ENCODE data around the gene HOXD9.

HOXD9 gene

DNA sequence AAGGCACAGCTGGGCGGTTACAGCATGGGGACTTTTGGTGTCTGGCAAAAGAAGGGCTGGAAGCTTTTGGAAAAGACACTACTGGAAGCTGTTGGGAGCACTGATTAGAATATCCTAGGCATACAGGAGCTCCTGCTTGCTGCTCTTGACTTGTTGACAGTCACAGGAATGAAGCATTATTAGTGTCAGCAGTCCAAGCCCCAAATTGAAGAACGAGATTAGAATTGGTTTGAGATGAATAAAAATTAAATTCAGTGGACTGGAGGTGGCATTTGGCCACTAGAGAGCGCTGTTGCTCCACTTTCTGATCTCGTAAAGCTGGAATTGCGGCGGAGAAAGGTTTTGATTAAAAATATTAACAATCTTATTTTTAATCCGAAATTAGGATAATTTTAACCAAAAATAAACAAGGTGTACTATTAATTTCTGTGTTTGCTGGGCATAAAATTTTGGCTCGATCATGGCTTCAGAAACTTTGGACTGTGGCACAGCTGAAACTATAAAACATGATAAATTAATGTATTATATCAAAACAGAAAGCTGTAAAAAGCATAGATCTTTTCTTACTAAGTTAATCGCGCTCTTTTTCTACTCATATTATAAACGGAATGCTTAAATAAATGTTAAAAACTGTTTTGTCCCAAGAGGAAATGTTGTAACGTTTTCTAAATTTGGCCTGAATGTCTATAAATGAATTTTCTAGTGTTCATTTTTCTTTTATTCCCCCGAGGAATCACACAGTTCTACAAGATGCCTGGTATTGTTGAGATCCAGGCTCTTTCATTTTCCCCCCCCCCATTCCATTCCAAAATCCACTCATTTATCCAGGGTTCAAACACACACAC is 4.6 kb downstream of the HOXD9 start:
- Histone ChIP-seq H3F3A (ENCODE audit: low read depth) (no peaks in the 10 kb centered on the region), H3K9ac (ENCODE audit: low read depth, low read length, poor library complexity, severe bottlenecking) (no peak overlapping the region)

DNA sequence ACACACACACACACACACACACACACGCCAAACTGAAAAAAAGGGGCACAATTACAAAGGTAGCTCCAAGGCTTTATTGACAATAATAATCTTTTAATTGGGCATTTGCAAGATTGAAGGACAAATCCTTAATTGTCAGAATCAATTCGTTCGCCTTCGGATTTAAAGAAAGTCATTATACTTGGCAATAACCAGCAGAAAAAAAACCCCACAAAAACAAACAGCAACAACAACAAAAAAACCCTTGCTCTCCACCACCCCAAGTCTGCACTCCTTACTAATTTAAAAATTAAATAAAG is 5.2 kb downstream of the HOXD9 start:
- H3K27me3 ChIP-seq (ENCODE audit: insufficient read depth, low read length, poor library complexity, severe bottlenecking) = no peaks in the 10 kb centered on the region
- H3K4me3 ChIP-seq (ENCODE audit: low read length, poor library complexity, severe bottlenecking) = no peak overlapping the region
- no peaks in the 10 kb centered on the region for H3K9me3 ChIP-seq (ENCODE audit: insufficient read depth, low read depth, low read length)
- no peaks in the 10 kb centered on the region for H3K79me2 ChIP-seq (ENCODE audit: insufficient read depth, low read length)
- no peaks in the 10 kb centered on the region for H4K20me1 ChIP-seq (ENCODE audit: insufficient read depth, low read length, poor library complexity, severe bottlenecking)
- no peak overlapping the region for H2AFZ ChIP-seq (ENCODE audit: low read length)
- H3K9me2 ChIP-seq (replicated peaks; ENCODE audit: low read depth, low read length) = no peaks in the 10 kb centered on the region
- TF ChIP-seq, protein P1, sequence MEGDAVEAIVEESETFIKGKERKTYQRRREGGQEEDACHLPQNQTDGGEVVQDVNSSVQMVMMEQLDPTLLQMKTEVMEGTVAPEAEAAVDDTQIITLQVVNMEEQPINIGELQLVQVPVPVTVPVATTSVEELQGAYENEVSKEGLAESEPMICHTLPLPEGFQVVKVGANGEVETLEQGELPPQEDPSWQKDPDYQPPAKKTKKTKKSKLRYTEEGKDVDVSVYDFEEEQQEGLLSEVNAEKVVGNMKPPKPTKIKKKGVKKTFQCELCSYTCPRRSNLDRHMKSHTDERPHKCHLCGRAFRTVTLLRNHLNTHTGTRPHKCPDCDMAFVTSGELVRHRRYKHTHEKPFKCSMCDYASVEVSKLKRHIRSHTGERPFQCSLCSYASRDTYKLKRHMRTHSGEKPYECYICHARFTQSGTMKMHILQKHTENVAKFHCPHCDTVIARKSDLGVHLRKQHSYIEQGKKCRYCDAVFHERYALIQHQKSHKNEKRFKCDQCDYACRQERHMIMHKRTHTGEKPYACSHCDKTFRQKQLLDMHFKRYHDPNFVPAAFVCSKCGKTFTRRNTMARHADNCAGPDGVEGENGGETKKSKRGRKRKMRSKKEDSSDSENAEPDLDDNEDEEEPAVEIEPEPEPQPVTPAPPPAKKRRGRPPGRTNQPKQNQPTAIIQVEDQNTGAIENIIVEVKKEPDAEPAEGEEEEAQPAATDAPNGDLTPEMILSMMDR (conservative IDR thresholded peaks at IDR 0.05; ENCODE audit: low read length) = no peak
- TF ChIP-seq EZH2phosphoT487 (IDR thresholded peaks at IDR 0.05; ENCODE audit: borderline replicate concordance) = no peak
- H3F3A ChIP-seq (ENCODE audit: low read depth) = no peaks in the 10 kb centered on the region
- H3K4me2 ChIP-seq (ENCODE audit: low read depth, low read length, poor library complexity, severe bottlenecking) = no peak overlapping the region
- H3K9ac ChIP-seq (ENCODE audit: low read depth, low read length, poor library complexity, severe bottlenecking) = no peak overlapping the region
- H3K36me3 ChIP-seq (ENCODE audit: insufficient read depth, low read length) = no peaks in the 10 kb centered on the region
- no peaks in the 10 kb centered on the region for H3K4me1 ChIP-seq (ENCODE audit: insufficient read depth, low read length, poor library complexity, severe bottlenecking)

More for the DNA sequence above, 4.6 kb downstream of the HOXD9 start:
- Histone ChIP-seq H4K20me1 (ENCODE audit: insufficient read depth, low read length, poor library complexity, severe bottlenecking) (no peaks in the 10 kb centered on the region), H3K4me2 (ENCODE audit: low read depth, low read length, poor library complexity, severe bottlenecking) (peak overlapping the region; percentile 51), H3K36me3 (ENCODE audit: insufficient read depth, low read length) (no peaks in the 10 kb centered on the region), H3K27me3 (ENCODE audit: insufficient read depth, low read length, poor library complexity, severe bottlenecking) (no peaks in the 10 kb centered on the region), H3K4me1 (ENCODE audit: insufficient read depth, low read length, poor library complexity, severe bottlenecking) (no peaks in the 10 kb centered on the region), H3K79me2 (ENCODE audit: insufficient read depth, low read length) (no peaks in the 10 kb centered on the region), H2AFZ (ENCODE audit: low read length) (no peak overlapping the region; the same call in 1 of the 2 replicates), H3K4me3 (ENCODE audit: low read length, poor library complexity, severe bottlenecking) (peak overlapping the region; percentile 42), H3K9me3 (ENCODE audit: insufficient read depth, low read depth, low read length) (no peaks in the 10 kb centered on the region), H3K9me2 (replicated peaks; ENCODE audit: low read depth, low read length) (no peaks in the 10 kb centered on the region)
- TF ChIP-seq, protein P1 (conservative IDR thresholded peaks at IDR 0.05; ENCODE audit: low read length) = peak; percentile 94
- TF ChIP-seq EZH2phosphoT487 (IDR thresholded peaks at IDR 0.05; ENCODE audit: borderline replicate concordance) = no peak

DNA sequence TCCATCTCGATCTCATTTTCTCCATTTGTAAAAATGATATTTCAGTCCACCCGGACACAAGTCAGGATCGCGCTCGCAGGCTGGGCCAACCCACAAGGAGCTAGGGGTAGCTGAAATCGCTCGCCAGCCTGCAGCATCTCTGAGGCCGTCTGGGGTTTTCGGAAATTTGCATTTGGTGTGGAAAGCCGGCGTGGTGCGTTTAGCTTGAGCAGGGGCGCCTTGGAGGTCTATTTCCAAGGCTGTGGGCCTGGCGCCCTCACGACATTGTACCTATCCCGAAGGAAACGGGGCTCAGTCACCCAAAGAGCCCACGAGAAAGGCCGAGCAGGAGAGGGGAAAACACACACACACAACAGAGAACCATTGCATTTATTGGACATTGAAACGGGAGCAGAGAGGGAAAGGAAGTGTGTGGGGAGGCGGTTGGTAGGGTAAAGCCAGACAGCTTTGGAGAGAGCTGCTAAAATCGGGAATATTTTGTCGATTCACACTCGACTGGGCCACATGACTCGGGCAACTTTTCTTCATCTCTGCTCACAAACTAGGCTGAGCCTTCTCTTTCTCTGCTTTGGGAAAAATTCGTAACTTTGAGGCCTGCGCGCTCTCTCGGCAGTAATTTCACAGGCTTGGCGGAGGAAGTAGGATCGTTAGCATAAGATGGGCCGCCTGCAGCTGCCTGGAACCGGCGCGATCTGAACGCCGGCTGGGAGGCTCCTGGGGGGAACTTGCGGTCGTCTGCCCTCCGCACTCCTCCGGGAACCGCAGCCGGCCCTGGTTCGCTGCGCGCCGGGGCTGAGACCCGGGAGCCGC is 5.9 kb downstream of the HOXD9 start:
- Histone ChIP-seq H3K36me3 (ENCODE audit: insufficient read depth, low read length) (no peaks in the 10 kb centered on the region), H3K4me1 (ENCODE audit: insufficient read depth, low read length, poor library complexity, severe bottlenecking) (no peaks in the 10 kb centered on the region), H3K9me3 (ENCODE audit: insufficient read depth, low read depth, low read length) (no peaks in the 10 kb centered on the region), H3K9me2 (replicated peaks; ENCODE audit: low read depth, low read length) (no peaks in the 10 kb centered on the region), H4K20me1 (ENCODE audit: insufficient read depth, low read length, poor library complexity, severe bottlenecking) (no peaks in the 10 kb centered on the region), H2AFZ (ENCODE audit: low read length) (no peak overlapping the region), H3K9ac (ENCODE audit: low read depth, low read length, poor library complexity, severe bottlenecking) (no peak overlapping the region), H3K79me2 (ENCODE audit: insufficient read depth, low read length) (no peaks in the 10 kb centered on the region), H3F3A (ENCODE audit: low read depth) (no peaks in the 10 kb centered on the region), H3K4me2 (ENCODE audit: low read depth, low read length, poor library complexity, severe bottlenecking) (no peak overlapping the region), H3K4me3 (ENCODE audit: low read length, poor library complexity, severe bottlenecking) (no peak overlapping the region), H3K27me3 (ENCODE audit: insufficient read depth, low read length, poor library complexity, severe bottlenecking) (no peaks in the 10 kb centered on the region)
- TF ChIP-seq, protein P1 (conservative IDR thresholded peaks at IDR 0.05; ENCODE audit: low read length) = no peak
- no peak for TF ChIP-seq EZH2phosphoT487 (IDR thresholded peaks at IDR 0.05; ENCODE audit: borderline replicate concordance)

Measured in Loucy (cell line).